GM13977 (cell line): ENCODE measurements around the gene UBR4.

Experiments used
- DNase-seq: peaks from one replicate; pipeline ENCODE4 v3.0.0; 2012; ENCODE audit warnings: low spot score
- in situ Hi-C: fragments of 300-500 bp; cut with MboI; formaldehyde crosslinking; loops from one replicate; pipeline ENCODE4 v1.12.0; 2022; ENCODE audit warnings: low sequenced_read_pairs, low pct_unique_long_range_greater_than_20kb, mixed read lengths, inconsistent platforms; ENCODE audit not compliant: unreplicated experiment
- TF ChIP-seq, protein P1 (sequence below): IDR thresholded peaks from 2 replicates; pipeline ENCODE4 v1.5.1; 2012; ENCODE audit warnings: mild to moderate bottlenecking, control low read depth; ENCODE audit not compliant: insufficient read depth; ENCODE audit errors: extremely low read depth, missing control alignments

UBR4 gene

DNA sequence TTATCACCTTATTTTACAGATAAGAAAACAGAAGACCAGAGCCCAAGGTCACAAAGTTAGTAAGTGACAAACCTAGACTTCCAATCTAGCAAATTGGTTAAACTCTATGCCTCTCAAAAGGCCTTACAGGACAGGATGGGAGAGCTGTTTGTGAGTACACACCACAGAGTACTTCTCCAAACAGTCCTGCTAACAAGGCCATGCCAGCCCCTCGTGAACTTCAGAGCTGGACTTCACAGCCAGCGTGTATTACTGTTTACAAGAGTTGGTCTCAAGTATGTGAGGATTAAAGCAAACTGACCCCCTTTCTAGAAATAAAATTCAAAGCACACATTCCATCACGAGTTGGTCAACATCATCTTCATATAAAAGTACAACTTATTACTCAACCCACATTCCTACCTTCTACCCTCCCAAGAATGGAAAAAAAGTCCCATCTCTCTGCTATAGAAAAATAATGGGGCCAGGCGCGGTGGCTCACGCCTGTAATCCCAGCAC, 19.8 kb upstream of the UBR4 start:
- no peak for DNase-seq
- TF ChIP-seq, protein P1, sequence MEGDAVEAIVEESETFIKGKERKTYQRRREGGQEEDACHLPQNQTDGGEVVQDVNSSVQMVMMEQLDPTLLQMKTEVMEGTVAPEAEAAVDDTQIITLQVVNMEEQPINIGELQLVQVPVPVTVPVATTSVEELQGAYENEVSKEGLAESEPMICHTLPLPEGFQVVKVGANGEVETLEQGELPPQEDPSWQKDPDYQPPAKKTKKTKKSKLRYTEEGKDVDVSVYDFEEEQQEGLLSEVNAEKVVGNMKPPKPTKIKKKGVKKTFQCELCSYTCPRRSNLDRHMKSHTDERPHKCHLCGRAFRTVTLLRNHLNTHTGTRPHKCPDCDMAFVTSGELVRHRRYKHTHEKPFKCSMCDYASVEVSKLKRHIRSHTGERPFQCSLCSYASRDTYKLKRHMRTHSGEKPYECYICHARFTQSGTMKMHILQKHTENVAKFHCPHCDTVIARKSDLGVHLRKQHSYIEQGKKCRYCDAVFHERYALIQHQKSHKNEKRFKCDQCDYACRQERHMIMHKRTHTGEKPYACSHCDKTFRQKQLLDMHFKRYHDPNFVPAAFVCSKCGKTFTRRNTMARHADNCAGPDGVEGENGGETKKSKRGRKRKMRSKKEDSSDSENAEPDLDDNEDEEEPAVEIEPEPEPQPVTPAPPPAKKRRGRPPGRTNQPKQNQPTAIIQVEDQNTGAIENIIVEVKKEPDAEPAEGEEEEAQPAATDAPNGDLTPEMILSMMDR: no peak
- in situ Hi-C loops: no loop called here

DNA sequence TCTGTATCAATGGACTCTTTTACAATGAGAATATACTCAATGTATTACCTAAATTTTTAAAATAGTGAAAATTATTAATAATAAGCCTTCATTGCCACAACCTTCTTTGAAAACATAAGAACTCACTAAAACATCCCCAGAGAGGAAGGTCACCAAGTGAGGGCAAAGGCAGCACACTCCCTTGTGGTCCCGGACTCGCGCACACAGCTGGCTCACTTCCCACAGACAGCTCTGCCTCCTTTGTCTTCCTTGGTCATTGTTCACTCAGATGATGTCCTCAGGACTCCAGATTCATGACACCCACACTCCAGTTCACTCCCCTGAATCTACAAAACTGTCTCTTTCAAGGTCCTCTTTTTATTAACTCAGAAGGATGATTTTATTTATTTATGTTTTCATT, 19.2 kb upstream of the UBR4 start:
- TF ChIP-seq, protein P1: no peak
- in situ Hi-C loops: no loop called here
- no peak for DNase-seq

DNA sequence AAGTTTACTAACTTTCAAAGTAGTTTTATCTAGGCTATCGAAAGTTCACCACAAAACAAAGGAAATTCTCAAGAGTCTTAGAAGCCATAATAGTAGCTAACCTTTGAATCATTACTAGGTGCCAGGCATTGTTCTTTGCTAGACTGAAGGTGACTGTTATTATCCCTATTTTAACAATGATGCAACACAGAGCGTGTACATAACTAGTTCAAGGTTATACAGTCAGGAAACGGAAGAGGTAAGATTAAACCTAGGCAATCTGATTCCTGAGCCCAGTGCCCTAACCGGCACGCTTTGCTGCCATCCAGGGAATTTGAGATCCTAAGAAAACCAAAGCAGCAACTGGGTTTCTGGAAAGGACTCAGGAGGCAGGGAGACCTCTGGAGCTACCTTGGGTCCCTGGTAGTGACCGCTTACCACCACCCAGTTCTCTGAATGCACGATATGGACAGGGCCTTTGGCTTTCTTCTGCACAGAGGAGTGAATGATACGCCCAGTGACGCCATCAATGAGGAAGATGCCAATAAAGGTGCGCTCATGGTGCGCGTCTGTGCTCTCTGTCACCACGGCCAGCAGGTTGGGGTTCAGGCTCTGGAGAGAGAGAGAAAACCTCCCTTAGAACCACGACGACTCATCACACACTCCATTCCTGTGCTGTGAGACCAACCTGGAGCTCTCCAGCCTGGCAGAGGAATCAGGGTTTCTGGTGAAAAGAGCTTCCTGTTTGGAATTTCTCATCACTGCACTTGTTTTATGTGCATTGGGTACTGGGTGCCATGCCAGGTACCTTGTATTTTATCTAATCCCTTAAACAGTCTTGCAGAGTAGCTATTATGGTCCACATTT, 13.1 kb upstream of the UBR4 start:
- in situ Hi-C loops: no loop called here
- DNase-seq: no peak
- TF ChIP-seq, protein P1: no peak

DNA sequence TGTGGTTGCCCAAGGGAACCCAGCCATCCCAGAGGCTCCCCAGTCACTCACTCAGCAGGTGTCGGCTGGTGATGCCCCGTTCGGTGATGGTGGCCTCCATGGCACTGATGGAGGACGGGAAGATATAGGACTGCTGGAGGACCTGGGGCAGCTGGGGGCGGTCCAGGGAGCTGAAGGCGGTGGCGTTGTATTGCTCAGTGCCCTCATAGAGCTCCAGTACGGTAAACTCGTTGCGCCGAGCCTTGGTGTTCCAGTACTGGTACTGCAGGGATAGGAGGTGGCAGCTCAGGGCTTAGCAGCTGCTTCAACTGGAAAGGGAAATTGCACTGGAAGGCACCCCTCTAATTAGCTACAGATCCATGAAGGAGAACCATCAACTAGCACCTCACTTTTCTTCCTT, 12.5 kb upstream of the UBR4 start:
- in situ Hi-C loops: no loop called here
- DNase-seq: no peak
- TF ChIP-seq, protein P1: no peak

DNA sequence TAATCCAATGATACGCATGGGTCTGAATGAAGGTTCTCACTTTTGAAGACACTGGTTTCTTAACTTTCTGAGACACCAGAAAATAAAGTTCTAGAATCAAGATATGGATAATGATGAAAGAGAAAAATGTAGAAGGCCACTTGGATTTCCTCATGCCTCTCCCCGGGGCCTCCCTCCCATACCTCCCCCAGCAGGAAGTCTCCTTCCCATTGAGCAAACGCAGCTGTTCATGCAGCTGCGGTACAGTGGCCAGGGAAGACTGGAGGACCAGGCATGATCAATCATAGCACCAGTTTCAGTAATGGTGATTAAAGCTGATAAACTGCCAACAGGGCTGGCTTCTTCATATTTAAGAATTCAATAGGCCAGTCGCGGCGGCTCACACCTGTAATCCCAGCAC, 10.9 kb upstream of the UBR4 start:
- in situ Hi-C loops: no loop called here
- no peak for DNase-seq
- TF ChIP-seq, protein P1: no peak

DNA sequence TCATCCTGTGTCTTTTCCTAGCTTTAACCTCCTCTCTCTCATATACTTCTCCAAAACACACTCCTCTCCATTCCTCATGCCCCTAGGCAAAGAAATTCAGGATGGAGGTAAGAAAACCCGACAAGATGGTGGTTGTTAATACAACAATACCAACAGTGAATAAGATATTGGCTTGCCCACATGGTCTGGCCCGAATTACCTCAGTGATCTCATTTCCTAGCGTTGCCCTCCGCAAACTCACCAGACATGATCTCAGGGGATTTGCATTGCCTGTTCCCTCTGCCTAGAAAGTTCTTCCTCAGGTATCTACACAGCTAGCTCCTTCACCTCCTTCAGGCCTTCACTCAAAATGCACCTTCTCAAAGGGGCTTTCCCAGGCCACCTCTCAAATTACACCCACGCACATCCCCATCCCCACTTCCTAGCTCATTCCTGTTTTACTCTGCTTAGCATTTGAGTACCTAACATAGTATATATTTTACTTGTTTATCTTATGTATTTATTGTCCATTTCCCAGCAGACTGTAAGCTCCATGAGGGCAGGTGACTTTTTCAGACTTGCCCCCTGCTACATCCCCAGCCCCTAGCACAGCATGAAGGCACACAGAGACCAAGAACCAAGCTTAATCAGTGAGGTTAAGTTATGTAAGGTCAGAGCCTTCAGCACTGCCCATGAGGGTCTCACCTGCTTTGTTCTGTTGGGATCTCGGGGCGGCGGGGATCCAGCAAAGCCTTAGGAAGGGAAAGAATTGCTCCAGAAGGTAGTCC, 10.2 kb upstream of the UBR4 start:
- in situ Hi-C loops: no loop called here
- TF ChIP-seq, protein P1: no peak
- DNase-seq: peak; percentile 25
